ENCODE measurements around the gene RPIA. TPM values are rescaled to one million over a fixed set of nuclear protein-coding genes. Genes with fewer than 3 reads are reported as not detected.
A peak's percentile ranks its signal among the peaks of the same experiment; 100 is the strongest.

RPIA gene
- total RNA-seq, 1 experiment from 2014 or later, result 18.2 TPM

- no peak for DNase-seq (ENCODE audit: low read depth, low spot score)
- no peaks in the 10 kb centered on the region for H3K36me3 ChIP-seq (ENCODE audit: control insufficient read depth, insufficient read depth, low read length)
- ChIA-PET POLR2A (no interaction called here), CTCF (interaction anchor here (1.4 kb wide), 1 partner anchor 12 kb away, joined by 4 read pairs; no protein-coding TSS in a partner anchor)
- H3K4me3 ChIP-seq (ENCODE audit: low read depth in 2 of 2, low read length in 2 of 2), result no peak overlapping the region
- intact Hi-C loops (cut with micrococcal nuclease; ENCODE audit: unreplicated experiment), result no loop called here
- H3K27me3 ChIP-seq (ENCODE audit: control insufficient read depth, insufficient read depth, low read length), result no peaks in the 10 kb centered on the region
- no peak for ATAC-seq
- H3K27ac ChIP-seq (ENCODE audit: low read length), result no peak overlapping the region
- no peaks in the 10 kb centered on the region for H3K9me3 ChIP-seq (ENCODE audit: control insufficient read depth, insufficient read depth, low read depth, low read length)
- no peak for TF ChIP-seq SIN3A (IDR thresholded peaks at IDR 0.05; ENCODE audit: borderline replicate concordance, insufficient read depth, low read depth, low read length)
- TF ChIP-seq POLR2AphosphoS5 (IDR thresholded peaks at IDR 0.05; ENCODE audit: low read depth, low read length), result no peak
- TF ChIP-seq REST (IDR thresholded peaks at IDR 0.05; ENCODE audit: insufficient read depth in 1 of 2, low read depth in 2 of 2, low read length in 1 of 2), result no peak
- no peak for TF ChIP-seq TCF7L2 (IDR thresholded peaks at IDR 0.05; ENCODE audit: low read depth, low read length)
- no peak for TF ChIP-seq CTCF (IDR thresholded peaks at IDR 0.05)
- in situ Hi-C loops (cut with HindIII; ENCODE audit: low pct_unique_long_range_greater_than_20kb, low sequenced_read_pairs), result no loop called here
- no TSS peak for BruUV-seq (replicated peaks)
- H3K4me1 ChIP-seq (ENCODE audit: control insufficient read depth, insufficient read depth, low read length), result peaks cover 4% of the 10 kb centered on the region; the same call in 1 of the 2 replicates
These were observed 33.1 kb upstream of the RPIA start for GRCh38 chr2:88658326-88658725.

- no peak for TF ChIP-seq POLR2AphosphoS5 (IDR thresholded peaks at IDR 0.05; ENCODE audit: low read depth, low read length)
- no peak for TF ChIP-seq CTCF (IDR thresholded peaks at IDR 0.05)
- no peak for TF ChIP-seq SIN3A (IDR thresholded peaks at IDR 0.05; ENCODE audit: borderline replicate concordance, insufficient read depth, low read depth, low read length)
- no peak for TF ChIP-seq REST (IDR thresholded peaks at IDR 0.05; ENCODE audit: insufficient read depth in 1 of 2, low read depth in 2 of 2, low read length in 1 of 2)
- TF ChIP-seq TCF7L2 (IDR thresholded peaks at IDR 0.05; ENCODE audit: low read depth, low read length), result no peak
- Histone ChIP-seq H3K36me3 (ENCODE audit: control insufficient read depth, insufficient read depth, low read length) (no peaks in the 10 kb centered on the region), H3K9me3 (ENCODE audit: control insufficient read depth, insufficient read depth, low read depth, low read length) (no peaks in the 10 kb centered on the region), H3K4me3 (ENCODE audit: low read depth in 2 of 2, low read length in 2 of 2) (peak overlapping the region in 1 of 2 experiments; percentile 26; a peak in 2 of 4 replicates), H3K27me3 (ENCODE audit: control insufficient read depth, insufficient read depth, low read length) (no peaks in the 10 kb centered on the region), H3K4me1 (ENCODE audit: control insufficient read depth, insufficient read depth, low read length) (peaks cover 4% of the 10 kb centered on the region; the same call in 1 of the 2 replicates), H3K27ac (ENCODE audit: low read length) (no peak overlapping the region)
- BruUV-seq (replicated peaks), result no TSS peak
- DNase-seq (ENCODE audit: low read depth, low spot score) (no peak), ATAC-seq (peak; percentile 70)
- in situ Hi-C loops (cut with HindIII; ENCODE audit: low pct_unique_long_range_greater_than_20kb, low sequenced_read_pairs) (no loop called here), intact Hi-C loops (cut with micrococcal nuclease; ENCODE audit: unreplicated experiment) (no loop called here)
- ChIA-PET CTCF (interaction anchor here (0.7 to 1.4 kb wide), 2 partner anchors 11 to 13 kb away, joined by 3 to 4 read pairs; no protein-coding TSS in a partner anchor), POLR2A (interaction anchor here (0.5 kb wide), 1 partner anchor 90 kb away, joined by 3 read pairs; no protein-coding TSS in a partner anchor)
These were observed 32.5 kb upstream of the RPIA start for GRCh38 chr2:88658881-88659537.

Data from Panc1 (cell line).